H9 (cell line): ENCODE data around the gene TAGLN3. TPM values are rescaled to one million over a fixed set of nuclear protein-coding genes. Genes with fewer than 3 reads are reported as not detected.

ENCODE experiments used
- DNase-seq: peaks from one replicate; pipeline ENCODE4 v3.0.0-alpha.2; 2017
- H2AFZ ChIP-seq: one replicate; pipeline ENCODE4 v1.6.1; 2013; ENCODE audit warnings: mild to moderate bottlenecking, low read length, control low read depth, moderate library complexity
- H2AK5ac ChIP-seq: 2 replicates; pipeline ENCODE4 v1.6.1; 2013; ENCODE audit warnings: low read length, control low read depth, mixed read lengths; ENCODE audit not compliant: insufficient read length
- H2BK120ac ChIP-seq: one replicate; pipeline ENCODE4 v1.6.1; 2013; ENCODE audit warnings: low read depth, mild to moderate bottlenecking, low read length, control low read depth, inconsistent platforms; ENCODE audit not compliant: poor library complexity, severe bottlenecking
- H2BK12ac ChIP-seq: 2 replicates; pipeline ENCODE4 v1.6.1; 2013; ENCODE audit warnings: low read length, control low read depth, mixed read lengths, low read depth; ENCODE audit not compliant: insufficient read length
- H2BK15ac ChIP-seq: 2 replicates; pipeline ENCODE4 v1.6.1; 2013; ENCODE audit warnings: low read depth, low read length, control low read depth
- H2BK20ac ChIP-seq: one replicate; pipeline ENCODE4 v1.6.1; 2013; ENCODE audit warnings: low read depth, mild to moderate bottlenecking, low read length, control low read depth, inconsistent platforms; ENCODE audit not compliant: poor library complexity, severe bottlenecking
- H2BK5ac ChIP-seq: 2 replicates; pipeline ENCODE4 v1.6.1; 2013; ENCODE audit warnings: low read length, control low read depth, mixed read lengths; ENCODE audit not compliant: insufficient read length
- H3K14ac ChIP-seq: 2 replicates; pipeline ENCODE4 v1.6.1; 2013; ENCODE audit warnings: low read length, control low read depth; ENCODE audit not compliant: insufficient read depth
- H3K18ac ChIP-seq: 2 replicates; pipeline ENCODE4 v1.6.1; 2013; ENCODE audit warnings: low read depth, mild to moderate bottlenecking, mixed read lengths, low read length, control low read depth; ENCODE audit not compliant: insufficient read length
- H3K23ac ChIP-seq: 2 replicates; pipeline ENCODE4 v1.6.1; 2013; ENCODE audit warnings: low read length, control low read depth, mixed read lengths, low read depth; ENCODE audit not compliant: insufficient read length
- H3K23me2 ChIP-seq: 2 replicates; pipeline ENCODE4 v1.6.1; 2013; ENCODE audit warnings: low read depth, mild to moderate bottlenecking, mixed read lengths, low read length, control low read depth; ENCODE audit not compliant: insufficient read length, poor library complexity, severe bottlenecking
- H3K27ac ChIP-seq: 2 replicates; pipeline ENCODE4 v1.5.1; 2013; ENCODE audit warnings: low read length, control low read depth, mixed read lengths, low read depth; ENCODE audit not compliant: insufficient read length
- H3K27me3 ChIP-seq: 2 replicates; pipeline ENCODE4 v1.6.1; 2013; ENCODE audit warnings: low read length, control low read depth, inconsistent platforms; ENCODE audit not compliant: insufficient read depth
- H3K4ac ChIP-seq: 2 replicates; pipeline ENCODE4 v1.6.1; 2013; ENCODE audit warnings: low read depth, mild to moderate bottlenecking, control low read depth, inconsistent platforms, low read length, moderate library complexity
- H3K4me1 ChIP-seq: 2 replicates; pipeline ENCODE4 v1.6.1; 2013; ENCODE audit warnings: low read length, control low read depth, inconsistent platforms; ENCODE audit not compliant: insufficient read depth
- H3K4me2 ChIP-seq: 2 replicates; pipeline ENCODE4 v1.6.1; 2013; ENCODE audit warnings: low read length, control low read depth, mixed read lengths; ENCODE audit not compliant: insufficient read length, insufficient read depth
- H3K56ac ChIP-seq: 2 replicates; pipeline ENCODE4 v1.6.1; 2013; ENCODE audit warnings: low read depth, mild to moderate bottlenecking, mixed read lengths, low read length, control low read depth; ENCODE audit not compliant: insufficient read length
- H3K79me1 ChIP-seq: 2 replicates; pipeline ENCODE4 v1.6.1; 2013; ENCODE audit warnings: low read depth, mild to moderate bottlenecking, moderate library complexity, low read length, control low read depth, inconsistent platforms; ENCODE audit not compliant: insufficient read depth, poor library complexity, severe bottlenecking
- H3K79me2 ChIP-seq: 2 replicates; pipeline ENCODE4 v1.6.1; 2013; ENCODE audit warnings: low read length, control low read depth, inconsistent platforms; ENCODE audit not compliant: insufficient read depth
- H3K9ac ChIP-seq: 2 replicates; pipeline ENCODE4 v1.6.1; 2013; ENCODE audit warnings: low read length, control low read depth, mixed read lengths; ENCODE audit not compliant: insufficient read length; ENCODE audit errors: extremely low read depth
- H3K9me3 ChIP-seq: one replicate; pipeline ENCODE4 v1.6.1; 2013; ENCODE audit warnings: low read depth, low read length, inconsistent platforms; ENCODE audit not compliant: control insufficient read depth
- H3T11ph ChIP-seq: one replicate; pipeline ENCODE4 v1.6.1; 2013; ENCODE audit warnings: mild to moderate bottlenecking, low read length, control low read depth, inconsistent platforms
- H4K20me1 ChIP-seq: one replicate; pipeline ENCODE4 v1.6.1; 2013; ENCODE audit not compliant: control insufficient read depth, insufficient read length, insufficient read depth
- H4K5ac ChIP-seq: 2 replicates; pipeline ENCODE4 v1.6.1; 2013; ENCODE audit warnings: low read depth, mild to moderate bottlenecking, mixed read lengths, low read length, control low read depth; ENCODE audit not compliant: insufficient read length
- H4K8ac ChIP-seq: replicated peaks from 2 replicates; pipeline ENCODE4 v1.6.1; 2013; ENCODE audit warnings: low read length, control low read depth, mixed read lengths, low read depth; ENCODE audit not compliant: insufficient read length
- H4K91ac ChIP-seq: 2 replicates; pipeline ENCODE4 v1.6.1; 2013; ENCODE audit warnings: low read depth, mild to moderate bottlenecking, moderate library complexity, mixed read lengths, low read length, control low read depth; ENCODE audit not compliant: insufficient read length
- H3K27ac Mint-ChIP-seq, 3 experiments: 2 replicates in 2 of 3; 3 replicates in 1 of 3; pipeline ENCODE4 v1.8.0; 2020 to 2021; ENCODE audit warnings: mixed read lengths in 3 of 3, mild to moderate bottlenecking in 1 of 3, moderate library complexity in 1 of 3
- H3K27me3 Mint-ChIP-seq: 2 replicates; pipeline ENCODE4 v1.8.0; 2021; ENCODE audit warnings: low read depth, mild to moderate bottlenecking, moderate library complexity, mixed read lengths
- H3K36me3 Mint-ChIP-seq, 3 experiments: 2 replicates in 2 of 3; 3 replicates in 1 of 3; pipeline ENCODE4 v1.8.0; 2020 to 2021; ENCODE audit warnings: low read depth in 3 of 3, mixed read lengths in 3 of 3; ENCODE audit not compliant: insufficient read depth in 1 of 3
- H3K4me1 Mint-ChIP-seq, 2 experiments: 2 replicates each; pipeline ENCODE4 v1.8.0; 2020; ENCODE audit warnings: mixed read lengths in 2 of 2
- H3K4me3 Mint-ChIP-seq, 2 experiments: 2 replicates in 1 of 2; 3 replicates in 1 of 2; pipeline ENCODE4 v1.8.0; 2020 to 2021; ENCODE audit warnings: mild to moderate bottlenecking in 2 of 2, mixed read lengths in 2 of 2, moderate library complexity in 1 of 2
- H3K9me3 Mint-ChIP-seq, 2 experiments: 2 replicates in 1 of 2; 3 replicates in 1 of 2; pipeline ENCODE4 v1.8.0; 2020; ENCODE audit warnings: mild to moderate bottlenecking in 2 of 2, mixed read lengths in 2 of 2, moderate library complexity in 1 of 2
- WGBS: extraction: QIAGEN DNeasy Blood & Tissue Kit; methylation state at CpG from one replicate; pipeline ENCODE4 v1.1.7; 2013; ENCODE audit warnings: missing lambda C conversion rate, low lambda C conversion rate, mixed read lengths; ENCODE audit not compliant: insufficient read length; ENCODE audit errors: extremely low coverage; 5-methylcytosine and 5-hydroxymethylcytosine counted together
- total RNA-seq: library from RNA; stranded (reverse); gene quantifications from 2 replicates; pipeline ENCODE4 v1.2.1, GENCODE V29; 2021
- TF ChIP-seq, protein P1 (sequence below): fragments of 200-600 bp; sonication (generic); conservative IDR thresholded peaks from 3 replicates; pipeline ENCODE4 v1.8.0; 2021; ENCODE audit warnings: antibody characterized with exemption, mild to moderate bottlenecking

TAGLN3 gene
- total RNA-seq, 1 experiment from 2014 or later, result 6.4 TPM

DNA sequence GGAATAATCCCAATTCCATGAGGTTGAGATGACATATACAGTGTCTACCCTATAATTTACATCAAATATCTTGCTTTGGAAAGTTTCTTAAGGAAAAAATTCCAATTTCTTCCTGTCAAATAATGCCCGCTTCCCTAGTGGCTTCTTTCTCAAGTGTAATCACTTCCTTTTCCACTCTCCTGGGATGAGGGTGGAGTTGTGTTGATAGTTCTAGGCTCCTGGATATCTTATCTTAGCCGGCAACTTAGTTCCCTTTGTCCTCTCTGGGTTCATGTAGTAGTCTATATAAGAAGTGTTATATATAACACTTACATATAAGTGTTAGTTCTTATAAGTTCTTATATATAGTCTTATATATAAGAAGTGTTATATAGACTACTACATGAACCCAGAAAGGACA, 10.9 kb downstream of the TAGLN3 start:
- H3K9ac ChIP-seq, result no peak overlapping the region
- no peak overlapping the region for H4K5ac ChIP-seq
- no peak overlapping the region for H3K23ac ChIP-seq
- Mint-ChIP-seq H3K4me3 (no peak overlapping the region), H3K4me1 (no peaks in the 10 kb centered on the region), H3K9me3 (no peaks in the 10 kb centered on the region), H3K27ac (no peak overlapping the region), H3K36me3 (peaks cover 0 to 7% (median 5%) of the 10 kb centered on the region in 3 experiments; a peak in 4 of 7 replicates), H3K27me3 (no peaks in the 10 kb centered on the region)
- no peak overlapping the region for H2AK5ac ChIP-seq
- no peak overlapping the region for H2AFZ ChIP-seq
- no peak overlapping the region for H3K4me2 ChIP-seq
- H3K27me3 ChIP-seq, result no peaks in the 10 kb centered on the region
- no peak overlapping the region for H4K91ac ChIP-seq
- H3T11ph ChIP-seq, result no peak overlapping the region
- no peaks in the 10 kb centered on the region for H3K79me1 ChIP-seq
- no peaks in the 10 kb centered on the region for H3K79me2 ChIP-seq
- H3K23me2 ChIP-seq, result no peaks in the 10 kb centered on the region
- H2BK120ac ChIP-seq, result no peak overlapping the region
- H2BK12ac ChIP-seq, result no peak overlapping the region
- H3K4ac ChIP-seq, result no peak overlapping the region
- H4K8ac ChIP-seq, result no peak overlapping the region
- TF ChIP-seq, protein P1, sequence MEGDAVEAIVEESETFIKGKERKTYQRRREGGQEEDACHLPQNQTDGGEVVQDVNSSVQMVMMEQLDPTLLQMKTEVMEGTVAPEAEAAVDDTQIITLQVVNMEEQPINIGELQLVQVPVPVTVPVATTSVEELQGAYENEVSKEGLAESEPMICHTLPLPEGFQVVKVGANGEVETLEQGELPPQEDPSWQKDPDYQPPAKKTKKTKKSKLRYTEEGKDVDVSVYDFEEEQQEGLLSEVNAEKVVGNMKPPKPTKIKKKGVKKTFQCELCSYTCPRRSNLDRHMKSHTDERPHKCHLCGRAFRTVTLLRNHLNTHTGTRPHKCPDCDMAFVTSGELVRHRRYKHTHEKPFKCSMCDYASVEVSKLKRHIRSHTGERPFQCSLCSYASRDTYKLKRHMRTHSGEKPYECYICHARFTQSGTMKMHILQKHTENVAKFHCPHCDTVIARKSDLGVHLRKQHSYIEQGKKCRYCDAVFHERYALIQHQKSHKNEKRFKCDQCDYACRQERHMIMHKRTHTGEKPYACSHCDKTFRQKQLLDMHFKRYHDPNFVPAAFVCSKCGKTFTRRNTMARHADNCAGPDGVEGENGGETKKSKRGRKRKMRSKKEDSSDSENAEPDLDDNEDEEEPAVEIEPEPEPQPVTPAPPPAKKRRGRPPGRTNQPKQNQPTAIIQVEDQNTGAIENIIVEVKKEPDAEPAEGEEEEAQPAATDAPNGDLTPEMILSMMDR, result no peak
- no peak overlapping the region for H2BK20ac ChIP-seq
- no peak overlapping the region for H2BK5ac ChIP-seq
- H3K56ac ChIP-seq, result no peak overlapping the region
- H3K4me1 ChIP-seq, result no peaks in the 10 kb centered on the region
- H4K20me1 ChIP-seq, result no peaks in the 10 kb centered on the region
- H2BK15ac ChIP-seq, result no peak overlapping the region
- no peaks in the 10 kb centered on the region for H3K9me3 ChIP-seq
- no peak overlapping the region for H3K14ac ChIP-seq
- no peak for DNase-seq
- no peak overlapping the region for H3K18ac ChIP-seq
- no CpG with 5 or more reads among the region's 2 CpGs for WGBS
- no peak overlapping the region for H3K27ac ChIP-seq
